Measurements from ENCODE around the gene TTYH3. TPM values are rescaled to one million over a fixed set of nuclear protein-coding genes. Genes with fewer than 3 reads are reported as not detected.

Gene TTYH3
- total RNA-seq, 1 experiment from 2014 or later, result 278 TPM

DNA sequence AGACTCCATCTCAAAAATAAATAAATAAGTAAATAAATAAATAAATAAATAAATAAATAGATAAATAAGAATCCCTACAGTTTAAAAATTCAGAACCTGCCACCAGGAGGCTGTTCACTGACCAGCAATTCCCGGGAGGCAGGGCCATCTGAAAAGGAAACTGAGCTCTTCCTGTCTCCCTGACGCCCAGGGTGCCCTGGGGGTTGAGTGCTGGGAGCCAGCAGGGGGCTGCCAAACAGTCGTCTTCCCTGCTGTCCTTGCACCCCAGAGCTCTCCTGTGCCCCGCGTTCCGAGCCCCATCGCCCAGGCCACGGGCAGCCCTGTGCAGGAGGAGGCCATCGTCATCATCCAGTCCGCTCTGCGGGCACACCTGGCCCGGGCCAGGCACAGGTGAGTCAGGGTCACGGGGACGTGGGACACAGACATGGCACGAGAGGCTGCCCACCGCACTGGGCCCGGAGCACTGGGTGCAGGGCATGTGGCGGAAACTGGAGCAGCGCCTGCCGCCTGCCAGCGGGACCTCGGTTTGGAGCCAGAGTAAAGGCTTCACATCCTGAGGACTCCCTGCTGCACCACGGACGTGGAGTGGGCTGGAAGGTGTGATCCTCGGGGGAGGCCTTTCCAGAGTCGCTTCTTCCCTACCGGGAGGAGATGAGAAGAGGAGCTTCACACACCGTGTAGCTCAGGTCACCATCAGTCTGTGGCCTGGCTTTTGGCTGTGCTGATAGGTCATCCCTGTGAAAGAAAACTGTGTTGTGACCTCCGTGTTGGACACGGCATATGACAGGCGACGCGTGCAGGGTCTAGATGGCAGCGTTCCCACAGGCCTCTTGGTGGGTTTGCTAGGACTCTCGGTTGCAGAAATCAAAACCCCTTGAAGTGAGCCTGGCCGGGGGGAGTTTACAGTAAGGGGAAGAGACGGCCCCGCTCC lies 25.9 kb upstream of the TTYH3 start:
- POLR2A ChIA-PET, result no interaction called here
- intact Hi-C loops (cut with micrococcal nuclease; ENCODE audit: unreplicated experiment) (no loop called here), in situ Hi-C loops (cut with HindIII; ENCODE audit: low pct_unique_long_range_greater_than_20kb, low sequenced_read_pairs) (no loop called here)
- H3K4me3 ChIP-seq (ENCODE audit: low read depth in 2 of 2, low read length in 2 of 2), result no peak overlapping the region
- no TSS peak for BruUV-seq (replicated peaks)
- DNase-seq (ENCODE audit: low read depth, low spot score) (no peak), ATAC-seq (no peak)
- H3K27me3 ChIP-seq (ENCODE audit: control insufficient read depth, insufficient read depth, low read length), result no peaks in the 10 kb centered on the region
- TF ChIP-seq, protein P1, sequence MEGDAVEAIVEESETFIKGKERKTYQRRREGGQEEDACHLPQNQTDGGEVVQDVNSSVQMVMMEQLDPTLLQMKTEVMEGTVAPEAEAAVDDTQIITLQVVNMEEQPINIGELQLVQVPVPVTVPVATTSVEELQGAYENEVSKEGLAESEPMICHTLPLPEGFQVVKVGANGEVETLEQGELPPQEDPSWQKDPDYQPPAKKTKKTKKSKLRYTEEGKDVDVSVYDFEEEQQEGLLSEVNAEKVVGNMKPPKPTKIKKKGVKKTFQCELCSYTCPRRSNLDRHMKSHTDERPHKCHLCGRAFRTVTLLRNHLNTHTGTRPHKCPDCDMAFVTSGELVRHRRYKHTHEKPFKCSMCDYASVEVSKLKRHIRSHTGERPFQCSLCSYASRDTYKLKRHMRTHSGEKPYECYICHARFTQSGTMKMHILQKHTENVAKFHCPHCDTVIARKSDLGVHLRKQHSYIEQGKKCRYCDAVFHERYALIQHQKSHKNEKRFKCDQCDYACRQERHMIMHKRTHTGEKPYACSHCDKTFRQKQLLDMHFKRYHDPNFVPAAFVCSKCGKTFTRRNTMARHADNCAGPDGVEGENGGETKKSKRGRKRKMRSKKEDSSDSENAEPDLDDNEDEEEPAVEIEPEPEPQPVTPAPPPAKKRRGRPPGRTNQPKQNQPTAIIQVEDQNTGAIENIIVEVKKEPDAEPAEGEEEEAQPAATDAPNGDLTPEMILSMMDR (IDR thresholded peaks at IDR 0.05), result no peak
- no peak for TF ChIP-seq SIN3A (IDR thresholded peaks at IDR 0.05; ENCODE audit: borderline replicate concordance, insufficient read depth, low read depth, low read length)
- TF ChIP-seq POLR2AphosphoS5 (IDR thresholded peaks at IDR 0.05; ENCODE audit: low read depth, low read length), result no peak
- no peak for TF ChIP-seq TCF7L2 (IDR thresholded peaks at IDR 0.05; ENCODE audit: low read depth, low read length)
- TF ChIP-seq, protein P2, sequence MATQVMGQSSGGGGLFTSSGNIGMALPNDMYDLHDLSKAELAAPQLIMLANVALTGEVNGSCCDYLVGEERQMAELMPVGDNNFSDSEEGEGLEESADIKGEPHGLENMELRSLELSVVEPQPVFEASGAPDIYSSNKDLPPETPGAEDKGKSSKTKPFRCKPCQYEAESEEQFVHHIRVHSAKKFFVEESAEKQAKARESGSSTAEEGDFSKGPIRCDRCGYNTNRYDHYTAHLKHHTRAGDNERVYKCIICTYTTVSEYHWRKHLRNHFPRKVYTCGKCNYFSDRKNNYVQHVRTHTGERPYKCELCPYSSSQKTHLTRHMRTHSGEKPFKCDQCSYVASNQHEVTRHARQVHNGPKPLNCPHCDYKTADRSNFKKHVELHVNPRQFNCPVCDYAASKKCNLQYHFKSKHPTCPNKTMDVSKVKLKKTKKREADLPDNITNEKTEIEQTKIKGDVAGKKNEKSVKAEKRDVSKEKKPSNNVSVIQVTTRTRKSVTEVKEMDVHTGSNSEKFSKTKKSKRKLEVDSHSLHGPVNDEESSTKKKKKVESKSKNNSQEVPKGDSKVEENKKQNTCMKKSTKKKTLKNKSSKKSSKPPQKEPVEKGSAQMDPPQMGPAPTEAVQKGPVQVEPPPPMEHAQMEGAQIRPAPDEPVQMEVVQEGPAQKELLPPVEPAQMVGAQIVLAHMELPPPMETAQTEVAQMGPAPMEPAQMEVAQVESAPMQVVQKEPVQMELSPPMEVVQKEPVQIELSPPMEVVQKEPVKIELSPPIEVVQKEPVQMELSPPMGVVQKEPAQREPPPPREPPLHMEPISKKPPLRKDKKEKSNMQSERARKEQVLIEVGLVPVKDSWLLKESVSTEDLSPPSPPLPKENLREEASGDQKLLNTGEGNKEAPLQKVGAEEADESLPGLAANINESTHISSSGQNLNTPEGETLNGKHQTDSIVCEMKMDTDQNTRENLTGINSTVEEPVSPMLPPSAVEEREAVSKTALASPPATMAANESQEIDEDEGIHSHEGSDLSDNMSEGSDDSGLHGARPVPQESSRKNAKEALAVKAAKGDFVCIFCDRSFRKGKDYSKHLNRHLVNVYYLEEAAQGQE (IDR thresholded peaks at IDR 0.05; ENCODE audit: insufficient read depth in 1 of 2, low read depth in 2 of 2, low read length in 1 of 2), result no peak
- H3K9me3 ChIP-seq (ENCODE audit: control insufficient read depth, insufficient read depth, low read depth, low read length), result no peaks in the 10 kb centered on the region
- H3K27ac ChIP-seq (ENCODE audit: low read length), result no peak overlapping the region
- H3K4me1 ChIP-seq (ENCODE audit: control insufficient read depth, insufficient read depth, low read length), result no peaks in the 10 kb centered on the region
- H3K36me3 ChIP-seq (ENCODE audit: control insufficient read depth, insufficient read depth, low read length), result no peaks in the 10 kb centered on the region
- CTCF ChIA-PET, result interaction anchor here (0.6 kb wide), 2 partner anchors 21 to 40 kb away, joined by 3 to 8 read pairs; no protein-coding TSS in a partner anchor

DNA sequence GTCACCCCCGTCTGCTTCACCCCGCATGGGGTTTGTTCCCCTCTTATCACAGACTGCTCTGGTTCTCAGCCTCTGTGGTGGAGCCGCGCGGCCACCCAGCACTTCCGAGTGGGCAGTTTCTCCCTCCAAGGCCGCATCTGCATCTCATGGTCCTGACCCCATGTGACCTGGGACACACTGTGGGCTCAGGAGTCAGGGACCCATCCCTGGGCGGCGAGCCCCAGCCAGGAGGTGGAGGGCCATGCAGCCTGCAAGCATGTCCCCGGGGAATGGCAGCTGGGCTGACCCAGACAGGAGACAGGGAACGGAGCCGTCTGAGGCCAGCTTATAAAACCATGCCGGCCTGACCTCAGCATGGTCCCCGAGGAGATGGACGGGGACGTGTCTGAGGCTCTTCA lies 25.2 kb upstream of the TTYH3 start:
- ChIA-PET CTCF (interaction anchor here (0.6 kb wide), 1 partner anchor 39 kb away, joined by 3 read pairs; no protein-coding TSS in a partner anchor), POLR2A (no interaction called here)
- H3K4me1 ChIP-seq (ENCODE audit: control insufficient read depth, insufficient read depth, low read length), result no peaks in the 10 kb centered on the region
- in situ Hi-C loops (cut with HindIII; ENCODE audit: low pct_unique_long_range_greater_than_20kb, low sequenced_read_pairs), result no loop called here
- intact Hi-C loops (cut with micrococcal nuclease; ENCODE audit: unreplicated experiment), result no loop called here
- TF ChIP-seq SIN3A (IDR thresholded peaks at IDR 0.05; ENCODE audit: borderline replicate concordance, insufficient read depth, low read depth, low read length), result no peak
- TF ChIP-seq, protein P1 (IDR thresholded peaks at IDR 0.05), result no peak
- TF ChIP-seq, protein P2 (IDR thresholded peaks at IDR 0.05; ENCODE audit: insufficient read depth in 1 of 2, low read depth in 2 of 2, low read length in 1 of 2), result no peak
- no peak for TF ChIP-seq TCF7L2 (IDR thresholded peaks at IDR 0.05; ENCODE audit: low read depth, low read length)
- no peak for TF ChIP-seq POLR2AphosphoS5 (IDR thresholded peaks at IDR 0.05; ENCODE audit: low read depth, low read length)
- H3K36me3 ChIP-seq (ENCODE audit: control insufficient read depth, insufficient read depth, low read length), result no peaks in the 10 kb centered on the region
- DNase-seq (ENCODE audit: low read depth, low spot score) (no peak), ATAC-seq (no peak)
- H3K4me3 ChIP-seq (ENCODE audit: low read depth in 2 of 2, low read length in 2 of 2), result no peak overlapping the region
- BruUV-seq (replicated peaks), result no TSS peak
- no peaks in the 10 kb centered on the region for H3K27me3 ChIP-seq (ENCODE audit: control insufficient read depth, insufficient read depth, low read length)
- no peak overlapping the region for H3K27ac ChIP-seq (ENCODE audit: low read length)
- H3K9me3 ChIP-seq (ENCODE audit: control insufficient read depth, insufficient read depth, low read depth, low read length), result no peaks in the 10 kb centered on the region

All from Panc1 (cell line).